ENCODE measurements around the gene COL28A1. TPM values are rescaled to one million over a fixed set of nuclear protein-coding genes. Genes with fewer than 3 reads are reported as not detected.

COL28A1 gene
- polyA plus RNA-seq, 3 donors = not detected

GRCh38 chr7:7317850-7318249, 217.8 kb downstream of the COL28A1 start:
- no peaks in the 10 kb centered on the region for H3K36me3 ChIP-seq (replicated peaks in 1 of 2; ENCODE audit: control insufficient read depth in 1 of 2, insufficient read depth in 2 of 2, low read length in 2 of 2)
- Mint-ChIP-seq H3K36me3 (no peaks in the 10 kb centered on the region), H3K27ac (no peak overlapping the region), H3K4me1 (no peaks in the 10 kb centered on the region), H3K9me3 (peaks cover 0 to 5% (median 0%) of the 10 kb centered on the region in 7 donors), H3K4me3 (no peak overlapping the region), H3K27me3 (ENCODE audit: low read depth in 3 of 3) (peaks cover 1 to 4% (median 2%) of the 10 kb centered on the region in 3 donors)
- H3K4me1 ChIP-seq (ENCODE audit: control insufficient read depth in 1 of 2, insufficient read depth in 2 of 2, low read length in 2 of 2) = no peaks in the 10 kb centered on the region
- no peak overlapping the region for H2AFZ ChIP-seq (ENCODE audit: insufficient read depth, low read depth, low read length, poor library complexity, severe bottlenecking)
- no peak overlapping the region for H3K4me3 ChIP-seq (replicated peaks in 1 of 3; ENCODE audit: low read depth in 2 of 3, low read length in 3 of 3)
- no peaks in the 10 kb centered on the region for H3K79me2 ChIP-seq (ENCODE audit: insufficient read depth, low read length)
- no peak for TF ChIP-seq CTCF (IDR thresholded peaks at IDR 0.05)
- no peaks in the 10 kb centered on the region for H3K9me3 ChIP-seq (replicated peaks in 1 of 2; ENCODE audit: control insufficient read depth in 1 of 2, insufficient read depth in 1 of 2, low read length in 2 of 2)
- DNase-seq = no peak
- 94% methylated on average over 2 of the region's 4 CpGs for WGBS (ENCODE audit: insufficient coverage)
- no peak overlapping the region for H3K27ac ChIP-seq (ENCODE audit: low read depth in 1 of 2, low read length in 2 of 2)
- H3K9ac ChIP-seq (ENCODE audit: insufficient read depth, low read length, poor library complexity, severe bottlenecking) = no peak overlapping the region
- intact Hi-C loops (cut with micrococcal nuclease) = no loop called here
- no peak overlapping the region for H3K4me2 ChIP-seq (replicated peaks; ENCODE audit: extremely low read depth, low read length, poor library complexity, severe bottlenecking)
- no peaks in the 10 kb centered on the region for H3K27me3 ChIP-seq (ENCODE audit: control insufficient read depth in 2 of 2, insufficient read depth in 2 of 2, low read length in 2 of 2)
- H4K20me1 ChIP-seq (ENCODE audit: insufficient read depth, low read length) = no peaks in the 10 kb centered on the region

GRCh38 chr7:7315851-7316250, 219.8 kb downstream of the COL28A1 start:
- Histone ChIP-seq H4K20me1 (ENCODE audit: insufficient read depth, low read length) (no peaks in the 10 kb centered on the region), H3K9ac (ENCODE audit: insufficient read depth, low read length, poor library complexity, severe bottlenecking) (no peak overlapping the region), H3K36me3 (replicated peaks in 1 of 2; ENCODE audit: control insufficient read depth in 1 of 2, insufficient read depth in 2 of 2, low read length in 2 of 2) (no peaks in the 10 kb centered on the region), H2AFZ (ENCODE audit: insufficient read depth, low read depth, low read length, poor library complexity, severe bottlenecking) (no peak overlapping the region), H3K4me3 (replicated peaks in 1 of 3; ENCODE audit: low read depth in 2 of 3, low read length in 3 of 3) (no peak overlapping the region), H3K4me1 (ENCODE audit: control insufficient read depth in 1 of 2, insufficient read depth in 2 of 2, low read length in 2 of 2) (no peaks in the 10 kb centered on the region), H3K27me3 (ENCODE audit: control insufficient read depth in 2 of 2, insufficient read depth in 2 of 2, low read length in 2 of 2) (no peaks in the 10 kb centered on the region), H3K4me2 (replicated peaks; ENCODE audit: extremely low read depth, low read length, poor library complexity, severe bottlenecking) (no peak overlapping the region), H3K9me3 (replicated peaks in 1 of 2; ENCODE audit: control insufficient read depth in 1 of 2, insufficient read depth in 1 of 2, low read length in 2 of 2) (no peaks in the 10 kb centered on the region), H3K79me2 (ENCODE audit: insufficient read depth, low read length) (no peaks in the 10 kb centered on the region), H3K27ac (ENCODE audit: low read depth in 1 of 2, low read length in 2 of 2) (no peak overlapping the region)
- Mint-ChIP-seq H3K27me3 (ENCODE audit: low read depth in 3 of 3) (peaks cover 0 to 4% (median 2%) of the 10 kb centered on the region in 3 donors), H3K9me3 (peaks cover 0 to 5% (median 0%) of the 10 kb centered on the region in 7 donors), H3K27ac (no peak overlapping the region), H3K4me1 (no peaks in the 10 kb centered on the region), H3K4me3 (no peak overlapping the region), H3K36me3 (no peaks in the 10 kb centered on the region)
- no peak for DNase-seq
- 89% methylated on average over 1 of the region's 3 CpGs for WGBS (ENCODE audit: insufficient coverage)
- intact Hi-C loops (cut with micrococcal nuclease) = no loop called here
- no peak for TF ChIP-seq CTCF (IDR thresholded peaks at IDR 0.05)
